HEK293 (cell line): ENCODE results near the gene ALOXE3.

Experiments used
- EGR2 ChIP-seq: fragments of 450-650 bp; formaldehyde crosslinking; IDR thresholded peaks from 2 replicates; pipeline ENCODE4 v1.5.1; 2016; ENCODE audit warnings: low read depth, missing biosample characterization, missing genetic modification characterization
- HOXD13 ChIP-seq: sonication (generic); formaldehyde crosslinking; IDR thresholded peaks from 2 replicates; pipeline ENCODE4 v1.8.0; 2022; ENCODE audit warnings: missing genetic modification reagents, borderline replicate concordance
- KLF1 ChIP-seq: fragments of 450-650 bp; formaldehyde crosslinking; IDR thresholded peaks from 2 replicates; pipeline ENCODE4 v1.5.1; 2016; ENCODE audit warnings: missing biosample characterization, missing genetic modification characterization
- KLF10 ChIP-seq: fragments of 450-650 bp; IDR thresholded peaks from 2 replicates; pipeline ENCODE4 v1.5.1; 2018; ENCODE audit warnings: missing biosample characterization, mild to moderate bottlenecking, missing genetic modification characterization
- ZEB2 ChIP-seq: fragments of 450-650 bp; formaldehyde crosslinking; IDR thresholded peaks from 2 replicates; pipeline ENCODE4 v1.5.1; 2016; ENCODE audit warnings: missing biosample characterization, missing genetic modification characterization
- ZFP37 ChIP-seq: fragments of 450-650 bp; formaldehyde crosslinking; IDR thresholded peaks from 2 replicates; pipeline ENCODE4 v1.5.1; 2016; ENCODE audit warnings: missing biosample characterization, missing genetic modification characterization
- ZNF16 ChIP-seq: fragments of 450-650 bp; formaldehyde crosslinking; IDR thresholded peaks from 2 replicates; pipeline ENCODE4 v1.5.1; 2016; ENCODE audit warnings: low read depth, missing biosample characterization, missing genetic modification characterization
- ZNF169 ChIP-seq: fragments of 450-650 bp; formaldehyde crosslinking; IDR thresholded peaks from 2 replicates; pipeline ENCODE4 v1.5.1; 2016; ENCODE audit warnings: missing biosample characterization, missing genetic modification characterization
- ZNF175 ChIP-seq: fragments of 450-650 bp; formaldehyde crosslinking; IDR thresholded peaks from 2 replicates; pipeline ENCODE4 v1.5.1; 2016; ENCODE audit warnings: missing biosample characterization, missing genetic modification characterization
- ZNF223 ChIP-seq: fragments of 450-650 bp; formaldehyde crosslinking; IDR thresholded peaks from 2 replicates; pipeline ENCODE4 v1.5.1; 2016; ENCODE audit warnings: missing biosample characterization, missing genetic modification characterization
- ZNF266 ChIP-seq: fragments of 450-650 bp; formaldehyde crosslinking; IDR thresholded peaks from 2 replicates; pipeline ENCODE4 v1.5.1; 2016; ENCODE audit warnings: missing biosample characterization, missing genetic modification characterization, low read depth
- ZNF292 ChIP-seq: fragments of 450-650 bp; formaldehyde crosslinking; IDR thresholded peaks from 2 replicates; pipeline ENCODE4 v1.5.1; 2016; ENCODE audit warnings: low read depth, missing biosample characterization, missing genetic modification characterization, borderline replicate concordance
- ZNF514 ChIP-seq: fragments of 450-650 bp; formaldehyde crosslinking; IDR thresholded peaks from 2 replicates; pipeline ENCODE4 v1.5.1; 2016; ENCODE audit warnings: missing biosample characterization, missing genetic modification characterization
- ZNF561 ChIP-seq: fragments of 450-650 bp; IDR thresholded peaks from 2 replicates; pipeline ENCODE4 v1.5.1; 2018; ENCODE audit warnings: missing biosample characterization, missing genetic modification characterization, borderline replicate concordance
- ZNF610 ChIP-seq: fragments of 450-650 bp; formaldehyde crosslinking; IDR thresholded peaks from 2 replicates; pipeline ENCODE4 v1.5.1; 2016; ENCODE audit warnings: missing biosample characterization, missing genetic modification characterization, borderline replicate concordance
- ZNF626 ChIP-seq: fragments of 450-650 bp; sonication (Bioruptor Pico); formaldehyde crosslinking; IDR thresholded peaks from 2 replicates; pipeline ENCODE4 v1.5.1; 2018; ENCODE audit warnings: missing biosample characterization, missing genetic modification characterization, inconsistent platforms
- ZNF664 ChIP-seq: fragments of 450-650 bp; formaldehyde crosslinking; IDR thresholded peaks from 2 replicates; pipeline ENCODE4 v1.5.1; 2016; ENCODE audit warnings: missing biosample characterization, missing genetic modification characterization
- ZNF76 ChIP-seq: fragments of 450-650 bp; formaldehyde crosslinking; IDR thresholded peaks from 2 replicates; pipeline ENCODE4; 2016; ENCODE audit warnings: low read depth, missing biosample characterization, missing genetic modification characterization, borderline replicate concordance
- ZSCAN30 ChIP-seq: fragments of 450-650 bp; IDR thresholded peaks from 2 replicates; pipeline ENCODE4 v1.5.1; 2018; ENCODE audit warnings: missing biosample characterization, mild to moderate bottlenecking, missing genetic modification characterization, moderate library complexity
- TF ChIP-seq, protein P1 (sequence below): fragments of 450-650 bp; formaldehyde crosslinking; IDR thresholded peaks from 2 replicates; pipeline ENCODE4 v1.5.1; 2017; ENCODE audit warnings: missing biosample characterization, missing genetic modification characterization
- TF ChIP-seq, protein P2 (sequence below): fragments of 450-650 bp; formaldehyde crosslinking; IDR thresholded peaks from 2 replicates; pipeline ENCODE4 v1.5.1; 2016; ENCODE audit warnings: missing biosample characterization, missing genetic modification characterization
- TF ChIP-seq, protein P3 (sequence below): fragments of 450-650 bp; formaldehyde crosslinking; IDR thresholded peaks from 2 replicates; pipeline ENCODE4 v1.5.1; 2016; ENCODE audit warnings: missing biosample characterization, missing genetic modification characterization
- TF ChIP-seq, protein P4 (sequence below): fragments of 450-650 bp; formaldehyde crosslinking; IDR thresholded peaks from 2 replicates; pipeline ENCODE4 v1.5.1; 2016; ENCODE audit warnings: missing biosample characterization, missing genetic modification characterization
- TF ChIP-seq, protein P5 (sequence below): fragments of 450-650 bp; formaldehyde crosslinking; IDR thresholded peaks from 2 replicates; pipeline ENCODE4 v1.5.1; 2016; ENCODE audit warnings: missing biosample characterization, missing genetic modification characterization, borderline replicate concordance
- TF ChIP-seq, protein P6 (sequence below): fragments of 450-650 bp; formaldehyde crosslinking; IDR thresholded peaks from 2 replicates; pipeline ENCODE4 v1.5.1; 2017; ENCODE audit warnings: missing biosample characterization, missing genetic modification characterization

ALOXE3 gene

DNA sequence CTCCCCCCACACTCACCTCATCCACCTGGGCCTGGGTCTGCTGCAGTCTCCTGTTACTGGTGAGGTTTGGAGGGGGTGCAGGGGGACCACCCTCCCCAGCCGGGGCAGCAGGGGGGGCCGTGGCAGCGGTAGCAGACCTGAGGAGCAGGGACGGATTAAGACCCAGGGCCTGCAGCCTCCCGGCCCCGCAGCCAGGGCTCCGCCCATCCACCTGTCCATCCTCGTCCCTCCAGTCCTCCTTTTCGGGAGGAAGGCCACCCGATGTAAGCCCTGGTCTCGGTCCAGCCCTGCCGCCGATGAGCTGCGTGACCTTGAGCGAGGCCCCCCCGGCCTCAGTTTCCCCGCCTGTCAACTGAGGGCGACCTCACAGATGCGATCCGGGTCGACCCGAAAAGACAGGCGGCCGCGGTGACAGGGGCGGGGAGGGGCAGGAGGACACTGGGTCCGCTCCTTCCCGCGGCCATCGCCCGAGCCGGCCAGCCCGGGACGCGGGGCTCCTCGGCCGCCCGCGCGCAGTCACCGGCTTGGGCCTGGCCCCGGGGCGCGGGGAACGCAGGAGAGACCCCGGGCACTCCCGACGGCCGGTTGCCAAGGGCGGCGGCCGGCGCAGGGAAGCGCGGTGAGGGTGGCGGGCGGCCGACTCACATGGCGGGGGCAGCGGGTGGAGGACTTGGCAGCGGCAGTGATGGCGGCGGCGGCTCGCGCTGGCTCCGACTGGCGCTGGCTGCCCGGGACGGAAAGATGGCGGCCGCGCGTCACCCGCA lies 44.1 kb upstream of the ALOXE3 start, which contains the start of gene VAMP2 (continued):
- TF ChIP-seq, protein P1, sequence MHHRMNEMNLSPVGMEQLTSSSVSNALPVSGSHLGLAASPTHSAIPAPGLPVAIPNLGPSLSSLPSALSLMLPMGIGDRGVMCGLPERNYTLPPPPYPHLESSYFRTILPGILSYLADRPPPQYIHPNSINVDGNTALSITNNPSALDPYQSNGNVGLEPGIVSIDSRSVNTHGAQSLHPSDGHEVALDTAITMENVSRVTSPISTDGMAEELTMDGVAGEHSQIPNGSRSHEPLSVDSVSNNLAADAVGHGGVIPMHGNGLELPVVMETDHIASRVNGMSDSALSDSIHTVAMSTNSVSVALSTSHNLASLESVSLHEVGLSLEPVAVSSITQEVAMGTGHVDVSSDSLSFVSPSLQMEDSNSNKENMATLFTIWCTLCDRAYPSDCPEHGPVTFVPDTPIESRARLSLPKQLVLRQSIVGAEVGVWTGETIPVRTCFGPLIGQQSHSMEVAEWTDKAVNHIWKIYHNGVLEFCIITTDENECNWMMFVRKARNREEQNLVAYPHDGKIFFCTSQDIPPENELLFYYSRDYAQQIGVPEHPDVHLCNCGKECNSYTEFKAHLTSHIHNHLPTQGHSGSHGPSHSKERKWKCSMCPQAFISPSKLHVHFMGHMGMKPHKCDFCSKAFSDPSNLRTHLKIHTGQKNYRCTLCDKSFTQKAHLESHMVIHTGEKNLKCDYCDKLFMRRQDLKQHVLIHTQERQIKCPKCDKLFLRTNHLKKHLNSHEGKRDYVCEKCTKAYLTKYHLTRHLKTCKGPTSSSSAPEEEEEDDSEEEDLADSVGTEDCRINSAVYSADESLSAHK (tag by site-specific recombination) = no peak
- TF ChIP-seq EGR2 (tag by site-specific recombination) = peak; percentile 36; the same call in 1 of the 2 replicates
- no peak for TF ChIP-seq ZFP37 (tag by site-specific recombination)
- TF ChIP-seq ZNF76 (tag by site-specific recombination) = no peak
- TF ChIP-seq ZNF16 (tag by site-specific recombination) = no peak
- TF ChIP-seq ZNF561 = 0 out of 2 replicates have a peak, but pooled peaks have one; percentile 69
- TF ChIP-seq ZNF626 = no peak
- TF ChIP-seq HOXD13 = no peak
- TF ChIP-seq KLF1 (tag by site-specific recombination) = peak; percentile 48; the same call in 1 of the 2 replicates
- TF ChIP-seq, protein P2, sequence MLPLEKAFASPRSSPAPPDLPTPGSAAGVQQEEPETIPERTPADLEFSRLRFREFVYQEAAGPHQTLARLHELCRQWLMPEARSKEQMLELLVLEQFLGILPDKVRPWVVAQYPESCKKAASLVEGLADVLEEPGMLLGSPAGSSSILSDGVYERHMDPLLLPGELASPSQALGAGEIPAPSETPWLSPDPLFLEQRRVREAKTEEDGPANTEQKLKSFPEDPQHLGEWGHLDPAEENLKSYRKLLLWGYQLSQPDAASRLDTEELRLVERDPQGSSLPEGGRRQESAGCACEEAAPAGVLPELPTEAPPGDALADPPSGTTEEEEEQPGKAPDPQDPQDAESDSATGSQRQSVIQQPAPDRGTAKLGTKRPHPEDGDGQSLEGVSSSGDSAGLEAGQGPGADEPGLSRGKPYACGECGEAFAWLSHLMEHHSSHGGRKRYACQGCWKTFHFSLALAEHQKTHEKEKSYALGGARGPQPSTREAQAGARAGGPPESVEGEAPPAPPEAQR (tag by site-specific recombination) = no peak
- no peak for TF ChIP-seq ZNF610
- TF ChIP-seq ZNF514 (tag by site-specific recombination) = no peak
- TF ChIP-seq, protein P3, sequence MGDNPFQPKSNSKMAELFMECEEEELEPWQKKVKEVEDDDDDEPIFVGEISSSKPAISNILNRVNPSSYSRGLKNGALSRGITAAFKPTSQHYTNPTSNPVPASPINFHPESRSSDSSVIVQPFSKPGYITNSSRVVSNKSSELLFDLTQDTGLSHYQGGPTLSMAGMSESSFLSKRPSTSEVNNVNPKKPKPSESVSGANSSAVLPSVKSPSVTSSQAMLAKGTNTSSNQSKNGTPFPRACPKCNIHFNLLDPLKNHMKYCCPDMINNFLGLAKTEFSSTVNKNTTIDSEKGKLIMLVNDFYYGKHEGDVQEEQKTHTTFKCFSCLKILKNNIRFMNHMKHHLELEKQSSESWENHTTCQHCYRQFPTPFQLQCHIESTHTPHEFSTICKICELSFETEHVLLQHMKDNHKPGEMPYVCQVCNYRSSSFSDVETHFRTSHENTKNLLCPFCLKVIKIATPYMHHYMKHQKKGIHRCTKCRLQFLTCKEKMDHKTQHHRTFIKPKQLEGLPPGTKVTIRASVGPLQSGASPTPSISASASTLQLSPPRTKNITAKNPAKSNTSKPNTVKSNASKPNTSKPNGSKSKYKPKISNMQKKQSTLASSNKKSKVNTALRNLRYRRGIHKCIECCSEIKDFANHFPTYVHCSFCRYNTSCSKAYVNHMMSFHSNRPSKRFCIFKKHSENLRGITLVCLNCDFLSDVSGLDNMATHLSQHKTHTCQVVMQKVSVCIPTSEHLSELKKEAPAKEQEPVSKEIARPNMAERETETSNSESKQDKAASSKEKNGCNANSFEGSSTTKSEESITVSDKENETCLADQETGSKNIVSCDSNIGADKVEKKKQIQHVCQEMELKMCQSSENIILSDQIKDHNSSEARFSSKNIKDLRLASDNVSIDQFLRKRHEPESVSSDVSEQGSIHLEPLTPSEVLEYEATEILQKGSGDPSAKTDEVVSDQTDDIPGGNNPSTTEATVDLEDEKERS = no peak
- TF ChIP-seq ZNF169 = no peak
- no peak for TF ChIP-seq ZNF266 (tag by site-specific recombination)
- 0 out of 2 replicates have a peak, but pooled peaks have one; percentile 34 for TF ChIP-seq ZSCAN30
- TF ChIP-seq, protein P4, sequence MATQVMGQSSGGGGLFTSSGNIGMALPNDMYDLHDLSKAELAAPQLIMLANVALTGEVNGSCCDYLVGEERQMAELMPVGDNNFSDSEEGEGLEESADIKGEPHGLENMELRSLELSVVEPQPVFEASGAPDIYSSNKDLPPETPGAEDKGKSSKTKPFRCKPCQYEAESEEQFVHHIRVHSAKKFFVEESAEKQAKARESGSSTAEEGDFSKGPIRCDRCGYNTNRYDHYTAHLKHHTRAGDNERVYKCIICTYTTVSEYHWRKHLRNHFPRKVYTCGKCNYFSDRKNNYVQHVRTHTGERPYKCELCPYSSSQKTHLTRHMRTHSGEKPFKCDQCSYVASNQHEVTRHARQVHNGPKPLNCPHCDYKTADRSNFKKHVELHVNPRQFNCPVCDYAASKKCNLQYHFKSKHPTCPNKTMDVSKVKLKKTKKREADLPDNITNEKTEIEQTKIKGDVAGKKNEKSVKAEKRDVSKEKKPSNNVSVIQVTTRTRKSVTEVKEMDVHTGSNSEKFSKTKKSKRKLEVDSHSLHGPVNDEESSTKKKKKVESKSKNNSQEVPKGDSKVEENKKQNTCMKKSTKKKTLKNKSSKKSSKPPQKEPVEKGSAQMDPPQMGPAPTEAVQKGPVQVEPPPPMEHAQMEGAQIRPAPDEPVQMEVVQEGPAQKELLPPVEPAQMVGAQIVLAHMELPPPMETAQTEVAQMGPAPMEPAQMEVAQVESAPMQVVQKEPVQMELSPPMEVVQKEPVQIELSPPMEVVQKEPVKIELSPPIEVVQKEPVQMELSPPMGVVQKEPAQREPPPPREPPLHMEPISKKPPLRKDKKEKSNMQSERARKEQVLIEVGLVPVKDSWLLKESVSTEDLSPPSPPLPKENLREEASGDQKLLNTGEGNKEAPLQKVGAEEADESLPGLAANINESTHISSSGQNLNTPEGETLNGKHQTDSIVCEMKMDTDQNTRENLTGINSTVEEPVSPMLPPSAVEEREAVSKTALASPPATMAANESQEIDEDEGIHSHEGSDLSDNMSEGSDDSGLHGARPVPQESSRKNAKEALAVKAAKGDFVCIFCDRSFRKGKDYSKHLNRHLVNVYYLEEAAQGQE (tag by site-specific recombination) = no peak
- no peak for TF ChIP-seq ZNF175 (tag by site-specific recombination)
- TF ChIP-seq, protein P5, sequence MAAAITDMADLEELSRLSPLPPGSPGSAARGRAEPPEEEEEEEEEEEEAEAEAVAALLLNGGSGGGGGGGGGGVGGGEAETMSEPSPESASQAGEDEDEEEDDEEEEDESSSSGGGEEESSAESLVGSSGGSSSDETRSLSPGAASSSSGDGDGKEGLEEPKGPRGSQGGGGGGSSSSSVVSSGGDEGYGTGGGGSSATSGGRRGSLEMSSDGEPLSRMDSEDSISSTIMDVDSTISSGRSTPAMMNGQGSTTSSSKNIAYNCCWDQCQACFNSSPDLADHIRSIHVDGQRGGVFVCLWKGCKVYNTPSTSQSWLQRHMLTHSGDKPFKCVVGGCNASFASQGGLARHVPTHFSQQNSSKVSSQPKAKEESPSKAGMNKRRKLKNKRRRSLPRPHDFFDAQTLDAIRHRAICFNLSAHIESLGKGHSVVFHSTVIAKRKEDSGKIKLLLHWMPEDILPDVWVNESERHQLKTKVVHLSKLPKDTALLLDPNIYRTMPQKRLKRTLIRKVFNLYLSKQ (tag by site-specific recombination) = no peak
- TF ChIP-seq ZEB2 (tag by site-specific recombination) = no peak
- TF ChIP-seq ZNF292 = no peak
- TF ChIP-seq, protein P6, sequence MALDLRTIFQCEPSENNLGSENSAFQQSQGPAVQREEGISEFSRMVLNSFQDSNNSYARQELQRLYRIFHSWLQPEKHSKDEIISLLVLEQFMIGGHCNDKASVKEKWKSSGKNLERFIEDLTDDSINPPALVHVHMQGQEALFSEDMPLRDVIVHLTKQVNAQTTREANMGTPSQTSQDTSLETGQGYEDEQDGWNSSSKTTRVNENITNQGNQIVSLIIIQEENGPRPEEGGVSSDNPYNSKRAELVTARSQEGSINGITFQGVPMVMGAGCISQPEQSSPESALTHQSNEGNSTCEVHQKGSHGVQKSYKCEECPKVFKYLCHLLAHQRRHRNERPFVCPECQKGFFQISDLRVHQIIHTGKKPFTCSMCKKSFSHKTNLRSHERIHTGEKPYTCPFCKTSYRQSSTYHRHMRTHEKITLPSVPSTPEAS (tag by site-specific recombination) = no peak
- no peak for TF ChIP-seq ZNF223 (tag by site-specific recombination)
- peak; percentile 68; the same call in 1 of the 2 replicates for TF ChIP-seq KLF10
- TF ChIP-seq ZNF664 (tag by site-specific recombination) = no peak
